IgD-negative memory B cell (primary cell): Measurements from ENCODE around the gene ATP6AP1. TPM values are rescaled to one million over a fixed set of nuclear protein-coding genes. Genes with fewer than 3 reads are reported as not detected.

Experiments
- polyA plus RNA-seq: library from polyadenylated mRNA; unstranded; fragments of 300-500 nt; fragmentation: Illumina TruSeq; gene quantifications from one replicate; pipeline ENCODE4 v1.2.3, GENCODE V29; 2021

The ATP6AP1 gene
- polyA plus RNA-seq, 1 donor from 2014 or later = 93.9 TPM

Other genes starting within 250 kb of the ATP6AP1 start
- not detected for gene OPN1MW, start 246.1 kb upstream of the ATP6AP1 start, polyA plus RNA-seq
- not detected for gene OPN1MW2, start 208.9 kb upstream of the ATP6AP1 start, polyA plus RNA-seq
- not detected for gene OPN1MW3, start 171.1 kb upstream of the ATP6AP1 start, polyA plus RNA-seq
- gene TEX28, start 133.6 kb upstream of the ATP6AP1 start, polyA plus RNA-seq = not detected
- 5.5 TPM for gene TKTL1, start 132.9 kb upstream of the ATP6AP1 start, polyA plus RNA-seq
- gene FLNA, start 54.0 kb upstream of the ATP6AP1 start, polyA plus RNA-seq = 396 TPM
- 32.4 TPM for gene EMD, start 49.4 kb upstream of the ATP6AP1 start, polyA plus RNA-seq
- 5,716 TPM for gene RPL10, start 30.3 kb upstream of the ATP6AP1 start, polyA plus RNA-seq
- 29.4 TPM for gene DNASE1L1, start 19.4 kb upstream of the ATP6AP1 start, polyA plus RNA-seq
- 51.3 TPM for gene TAFAZZIN, start 17.1 kb upstream of the ATP6AP1 start, polyA plus RNA-seq
- 38.1 TPM for gene GDI1, start 8.5 kb downstream of the ATP6AP1 start, polyA plus RNA-seq
- 31.3 TPM for gene FAM50A, start 15.5 kb downstream of the ATP6AP1 start, polyA plus RNA-seq
- 2.7 TPM for gene PLXNA3, start 29.6 kb downstream of the ATP6AP1 start, polyA plus RNA-seq
- gene LAGE3, start 50.6 kb downstream of the ATP6AP1 start, polyA plus RNA-seq = 51.7 TPM
- 41.4 TPM for gene UBL4A, start 57.9 kb downstream of the ATP6AP1 start, polyA plus RNA-seq
- 54.9 TPM for gene SLC10A3, start 62.0 kb downstream of the ATP6AP1 start, polyA plus RNA-seq
- gene FAM3A, start 87.6 kb downstream of the ATP6AP1 start, polyA plus RNA-seq = 23.6 TPM
- gene G6PD, start 118.2 kb downstream of the ATP6AP1 start, polyA plus RNA-seq = 4.8 TPM
- gene IKBKG, start 118.9 kb downstream of the ATP6AP1 start, polyA plus RNA-seq = 37.3 TPM
- gene CTAG1A, start 156.5 kb downstream of the ATP6AP1 start, polyA plus RNA-seq = not detected
- gene CTAG1B, start 190.6 kb downstream of the ATP6AP1 start, polyA plus RNA-seq = not detected
- gene CTAG2, start 224.9 kb downstream of the ATP6AP1 start, polyA plus RNA-seq = not detected